Measurements from ENCODE around the gene TBCK. TPM values are rescaled to one million over a fixed set of nuclear protein-coding genes. Genes with fewer than 3 reads are reported as not detected.

Gene TBCK
- total RNA-seq, 4 donors from 2014 or later: 25.3 to 40.0 (median 37.2) TPM

DNA sequence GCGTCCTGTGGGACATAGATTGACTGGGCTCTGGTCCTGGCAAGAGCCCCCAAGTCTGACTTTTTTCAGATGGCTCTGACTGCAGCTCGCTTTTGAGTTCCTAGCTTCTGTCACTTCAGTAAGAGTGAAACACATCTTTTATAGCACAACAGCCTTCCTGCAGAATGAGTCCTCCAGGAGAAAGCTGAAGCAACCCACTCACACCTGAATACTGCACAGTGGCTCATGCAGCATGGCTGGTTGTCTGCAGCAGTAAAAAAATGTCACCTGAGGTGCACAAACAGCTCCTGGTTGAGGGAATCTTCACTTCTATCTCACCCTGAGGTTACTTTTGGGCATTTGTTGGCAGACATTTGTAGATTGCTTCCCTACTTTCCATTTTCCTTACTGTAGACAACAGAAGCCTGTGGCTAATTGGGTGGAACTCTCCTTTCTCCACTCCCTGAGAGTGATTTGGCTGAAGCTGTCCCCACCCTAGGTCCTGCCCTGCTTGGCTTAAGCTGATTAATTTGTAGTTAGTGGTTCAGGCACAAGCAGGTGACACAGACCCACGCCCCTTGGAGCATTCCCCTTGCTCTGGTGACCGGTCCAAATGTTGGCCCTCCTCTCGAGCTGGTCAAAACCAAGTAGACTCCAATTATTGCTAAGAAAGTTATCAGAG lies 321.0 kb downstream of the TBCK start:
- TF ChIP-seq, protein P1, sequence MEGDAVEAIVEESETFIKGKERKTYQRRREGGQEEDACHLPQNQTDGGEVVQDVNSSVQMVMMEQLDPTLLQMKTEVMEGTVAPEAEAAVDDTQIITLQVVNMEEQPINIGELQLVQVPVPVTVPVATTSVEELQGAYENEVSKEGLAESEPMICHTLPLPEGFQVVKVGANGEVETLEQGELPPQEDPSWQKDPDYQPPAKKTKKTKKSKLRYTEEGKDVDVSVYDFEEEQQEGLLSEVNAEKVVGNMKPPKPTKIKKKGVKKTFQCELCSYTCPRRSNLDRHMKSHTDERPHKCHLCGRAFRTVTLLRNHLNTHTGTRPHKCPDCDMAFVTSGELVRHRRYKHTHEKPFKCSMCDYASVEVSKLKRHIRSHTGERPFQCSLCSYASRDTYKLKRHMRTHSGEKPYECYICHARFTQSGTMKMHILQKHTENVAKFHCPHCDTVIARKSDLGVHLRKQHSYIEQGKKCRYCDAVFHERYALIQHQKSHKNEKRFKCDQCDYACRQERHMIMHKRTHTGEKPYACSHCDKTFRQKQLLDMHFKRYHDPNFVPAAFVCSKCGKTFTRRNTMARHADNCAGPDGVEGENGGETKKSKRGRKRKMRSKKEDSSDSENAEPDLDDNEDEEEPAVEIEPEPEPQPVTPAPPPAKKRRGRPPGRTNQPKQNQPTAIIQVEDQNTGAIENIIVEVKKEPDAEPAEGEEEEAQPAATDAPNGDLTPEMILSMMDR (IDR thresholded peaks at IDR 0.05): no peak
- no peak for DNase-seq (ENCODE audit: low spot score)
- ATAC-seq (ENCODE audit: low FRiP score): no peak

DNA sequence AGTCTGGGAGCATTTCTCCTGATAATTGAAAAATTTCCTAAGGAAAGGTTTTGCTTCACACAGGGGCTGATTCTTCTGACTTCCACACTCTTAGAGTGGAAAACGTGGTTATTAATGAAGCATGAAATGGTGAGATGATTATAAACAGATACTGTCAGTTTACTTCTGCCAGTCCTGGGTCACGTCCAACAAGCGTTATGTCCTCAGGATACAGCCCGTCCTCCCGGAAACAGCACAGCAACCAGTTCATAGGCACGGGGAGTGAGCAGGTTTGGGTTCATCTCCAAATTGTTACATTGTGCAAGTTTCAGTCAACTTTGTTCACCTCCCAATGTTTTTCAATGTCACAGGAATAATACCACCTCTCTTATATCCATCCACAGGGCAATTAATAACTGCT lies 321.9 kb downstream of the TBCK start:
- no peak for ATAC-seq (ENCODE audit: low FRiP score)
- DNase-seq (ENCODE audit: low spot score): no peak
- TF ChIP-seq, protein P1 (IDR thresholded peaks at IDR 0.05): no peak

DNA sequence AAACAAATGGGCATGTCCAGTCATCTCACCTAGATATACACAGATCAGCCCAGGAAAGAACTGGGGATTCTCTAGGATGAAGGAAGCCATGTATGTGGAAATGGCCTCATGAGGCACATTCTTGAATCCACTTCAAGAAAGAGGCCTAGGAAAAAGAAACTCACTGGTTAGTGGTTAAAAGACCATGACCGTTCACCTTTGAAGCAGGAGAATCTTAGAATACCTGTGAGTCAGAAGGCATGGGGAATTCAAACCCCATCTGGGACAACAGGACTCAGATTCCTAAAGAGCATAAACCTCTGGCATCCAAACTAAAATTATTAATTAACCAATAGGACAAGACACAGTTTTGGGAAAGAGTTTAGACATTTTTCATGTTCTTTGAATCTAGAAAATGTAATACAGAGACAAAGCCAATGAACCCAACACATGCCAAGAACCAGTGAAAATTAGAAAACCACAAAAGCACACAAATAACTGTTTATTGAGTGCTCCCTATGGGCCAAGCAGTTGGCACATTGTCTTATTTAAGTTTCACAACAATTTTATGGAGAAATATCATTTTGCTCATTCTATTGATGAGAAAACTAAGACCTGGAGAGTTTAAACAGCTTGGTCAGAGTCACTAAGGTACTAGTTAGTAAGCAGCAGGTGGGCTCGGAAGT lies 323.2 kb downstream of the TBCK start:
- no peak for DNase-seq (ENCODE audit: low spot score)
- TF ChIP-seq, protein P1 (IDR thresholded peaks at IDR 0.05): no peak
- no peak for ATAC-seq (ENCODE audit: low FRiP score)

DNA sequence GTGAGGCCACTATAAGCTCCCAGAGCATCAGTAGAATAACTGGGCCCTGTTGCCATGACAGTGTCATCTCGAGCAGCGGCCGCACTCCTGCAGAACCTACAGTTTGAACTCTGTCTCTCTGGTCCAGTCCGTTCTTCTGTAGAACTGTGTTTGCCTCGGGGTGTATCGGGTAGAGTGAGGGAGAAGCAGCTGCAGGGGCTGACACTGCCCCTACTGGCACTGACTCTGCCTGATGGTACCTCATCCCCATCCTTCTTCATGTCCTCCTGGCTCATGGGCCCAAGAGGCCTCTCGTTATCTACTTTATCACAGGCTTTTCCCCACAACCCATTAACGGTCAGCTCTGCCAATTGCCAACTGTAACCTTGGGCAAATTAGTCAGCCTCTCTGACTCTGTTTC lies 324.3 kb downstream of the TBCK start:
- ATAC-seq (ENCODE audit: low FRiP score) (no peak), DNase-seq (ENCODE audit: low spot score) (no peak)
- TF ChIP-seq, protein P1 (IDR thresholded peaks at IDR 0.05): no peak

Other genes with a start within 250 kb of the TBCK start
- 10 to 100 TPM; 19.3 to 26.5 (median 22.7) TPM for gene AIMP1, start 341 bp upstream of the TBCK start, total RNA-seq
- gene GIMD1, start 52.6 kb upstream of the TBCK start, total RNA-seq: not detected